Retinal pigment epithelial cell (primary cell): Measurements from ENCODE around the gene GUCD1.
A peak's percentile ranks its signal among the peaks of the same experiment; 100 is the strongest.

Experiments
- DNase-seq: peaks from one replicate; pipeline ENCODE4 v3.0.0-alpha.2; 2010; ENCODE audit warnings: low read depth
- H3K4me3 ChIP-seq: 2 replicates; pipeline ENCODE4 v1.5.1; 2011; ENCODE audit warnings: mild to moderate bottlenecking, low read length, control low read depth, moderate library complexity
- CTCF ChIP-seq: conservative IDR thresholded peaks from 2 replicates; pipeline ENCODE4 v1.5.1; 2011; ENCODE audit warnings: low read depth, low read length, control low read depth, inconsistent platforms

GUCD1 gene

DNA sequence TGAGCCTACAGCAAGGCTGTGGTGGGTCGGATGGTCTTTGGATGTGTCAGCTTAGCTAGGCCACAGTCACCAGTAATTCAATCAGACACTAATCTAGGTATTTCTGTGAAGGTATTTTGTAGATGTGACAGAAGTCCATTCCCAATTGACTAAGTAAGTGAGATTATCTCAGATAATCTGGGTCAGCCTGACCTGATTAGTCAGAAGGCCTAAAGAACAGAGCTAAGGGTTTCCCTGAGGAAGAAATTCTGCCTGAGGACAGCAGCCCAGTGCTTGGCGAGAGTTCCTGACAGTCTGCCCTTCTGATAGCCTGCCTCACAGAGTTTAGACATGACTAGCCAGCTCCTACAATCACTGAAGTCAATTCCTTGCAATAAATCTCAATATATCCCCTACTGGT is 28.7 kb downstream of the GUCD1 start:
- H3K4me3 ChIP-seq, result no peak overlapping the region
- DNase-seq, result peak; percentile 20
- no peak for TF ChIP-seq CTCF

DNA sequence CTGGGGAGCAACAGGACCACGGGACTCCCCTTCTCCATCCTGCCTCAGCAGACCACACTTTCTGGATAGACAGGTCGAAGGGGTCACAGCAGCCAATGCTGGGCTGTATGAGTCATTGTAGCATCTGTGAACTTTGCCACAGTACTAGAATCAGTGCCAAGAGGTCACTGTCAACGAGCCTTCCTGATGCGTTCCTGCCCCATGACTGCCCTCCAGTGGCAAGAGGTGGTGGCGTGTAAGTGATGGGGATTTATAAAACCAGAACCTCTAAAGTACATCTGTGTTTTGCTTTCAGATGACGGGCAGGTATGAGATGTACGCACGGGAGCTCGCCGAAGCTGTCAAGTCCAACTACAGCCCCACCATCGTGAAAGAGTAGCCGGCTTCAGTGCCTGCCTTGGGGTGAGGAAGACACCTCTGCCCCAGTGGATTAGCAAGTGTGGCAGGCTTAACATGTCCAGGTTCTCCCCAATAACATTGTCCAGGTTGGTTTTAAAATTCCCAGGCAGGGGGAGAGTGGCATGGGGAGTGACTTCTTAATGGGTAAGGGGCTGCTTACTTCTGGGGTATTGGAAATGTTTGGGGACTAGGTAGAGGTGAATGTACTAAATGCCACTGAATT is 29.4 kb downstream of the GUCD1 start:
- H3K4me3 ChIP-seq, result no peak overlapping the region
- no peak for DNase-seq
- TF ChIP-seq CTCF, result peak; percentile 92

GRCh38 chr22:24523873-24524272 is 31.1 kb downstream of the GUCD1 start:
- no peak for DNase-seq
- no peak overlapping the region for H3K4me3 ChIP-seq
- no peak for TF ChIP-seq CTCF

GRCh38 chr22:24521791-24522245 is 33.1 kb downstream of the GUCD1 start:
- DNase-seq, result peak; percentile 45
- TF ChIP-seq CTCF, result peak; percentile 66
- H3K4me3 ChIP-seq, result no peak overlapping the region

DNA sequence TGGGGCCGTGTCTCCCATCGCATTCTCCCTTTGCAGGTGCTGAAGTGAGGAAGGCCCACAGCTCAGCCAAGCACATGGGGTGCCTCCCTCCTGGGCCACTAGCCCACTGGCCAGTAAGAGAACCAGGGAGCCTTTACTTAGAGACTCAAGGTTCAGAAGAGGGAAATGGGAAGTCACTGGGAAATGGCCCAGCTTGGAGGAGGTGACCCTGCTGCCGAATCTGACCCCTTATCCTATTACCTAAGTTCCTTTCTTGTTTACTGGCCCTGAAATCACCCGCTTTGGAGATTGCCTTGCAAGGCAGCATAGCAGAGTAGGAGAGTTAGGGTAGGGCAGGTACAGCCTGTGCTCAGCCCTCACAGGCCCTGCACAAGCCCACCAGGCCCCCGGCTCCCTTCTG is 35.4 kb downstream of the GUCD1 start:
- DNase-seq, result no peak
- no peak for TF ChIP-seq CTCF
- no peak overlapping the region for H3K4me3 ChIP-seq

GRCh38 chr22:24518771-24519485 is 36.0 kb downstream of the GUCD1 start:
- TF ChIP-seq CTCF, result no peak
- DNase-seq, result no peak
- no peak overlapping the region for H3K4me3 ChIP-seq

DNA sequence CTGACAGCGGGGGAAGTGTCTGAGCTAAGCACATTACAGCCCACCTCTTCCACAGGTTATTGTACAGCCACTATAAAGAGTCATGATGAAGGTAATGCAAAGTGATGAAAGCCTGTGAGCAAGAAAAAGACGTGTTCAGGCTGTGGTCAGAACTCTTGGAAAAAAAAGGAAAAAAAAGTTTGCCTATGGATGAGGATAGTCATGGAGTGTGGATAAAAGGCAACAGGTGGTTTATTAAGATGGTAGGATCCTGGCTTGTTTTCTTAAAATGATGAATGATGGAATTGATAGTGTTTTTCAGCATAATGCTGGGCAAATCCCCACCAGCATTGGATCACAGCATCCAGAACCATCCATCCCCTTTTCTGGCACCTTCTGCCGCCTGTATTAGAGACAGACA is 36.7 kb downstream of the GUCD1 start:
- no peak overlapping the region for H3K4me3 ChIP-seq
- no peak for DNase-seq
- TF ChIP-seq CTCF, result no peak
